ENCODE measurements around the gene GFPT1. TPM values are rescaled to one million over a fixed set of nuclear protein-coding genes. Genes with fewer than 3 reads are reported as not detected.

The GFPT1 gene
- total RNA-seq, 1 donor from 2014 or later: 126 TPM

GRCh38 chr2:69380072-69380917 lies 6.7 kb downstream of the GFPT1 start:
- DNase-seq (ENCODE audit: low read depth) (no peak), FAIRE-seq (no peak)
- no peaks in the 10 kb centered on the region for H3K9me3 ChIP-seq (ENCODE audit: insufficient read depth, low read depth, low read length)
- no peak for TF ChIP-seq EZH2 (IDR thresholded peaks at IDR 0.05; ENCODE audit: insufficient read depth, low read length)
- no peak for TF ChIP-seq CTCF (IDR thresholded peaks at IDR 0.05; ENCODE audit: insufficient read depth, low read depth, low read length)
- no peak overlapping the region for H3K4me3 ChIP-seq (ENCODE audit: insufficient read depth, low read depth, low read length)
- peaks cover 99% of the 10 kb centered on the region for H4K20me1 ChIP-seq (ENCODE audit: insufficient read depth, low read length)
- Mint-ChIP-seq H3K27ac (ENCODE audit: unreplicated experiment) (peak overlapping the region; percentile 53), H3K27me3 (ENCODE audit: low read depth, unreplicated experiment) (no peaks in the 10 kb centered on the region), H3K9me3 (ENCODE audit: unreplicated experiment) (no peaks in the 10 kb centered on the region), H3K36me3 (ENCODE audit: low read depth, unreplicated experiment) (peaks cover 4% of the 10 kb centered on the region), H3K4me3 (ENCODE audit: unreplicated experiment) (peak overlapping the region; percentile 8), H3K4me1 (ENCODE audit: low read depth, unreplicated experiment) (peaks cover 32% of the 10 kb centered on the region)
- H3K4me2 ChIP-seq (ENCODE audit: low read length): no peak overlapping the region
- H3K9ac ChIP-seq (ENCODE audit: low read length): no peak overlapping the region
- H3K27me3 ChIP-seq (ENCODE audit: insufficient read depth, low read length): no peaks in the 10 kb centered on the region
- peaks cover 99% of the 10 kb centered on the region for H3K79me2 ChIP-seq (ENCODE audit: insufficient read depth, low read length)
- peaks cover 4% of the 10 kb centered on the region for H3K36me3 ChIP-seq (ENCODE audit: insufficient read depth, low read length)
- H3K4me1 ChIP-seq (ENCODE audit: insufficient read depth, low read length): peaks cover 3% of the 10 kb centered on the region
- H3K27ac ChIP-seq (ENCODE audit: low read depth, low read length): no peak overlapping the region
- H2AFZ ChIP-seq (ENCODE audit: low read depth, low read length): no peak overlapping the region

GRCh38 chr2:69376403-69376802 lies 10.6 kb downstream of the GFPT1 start:
- Histone ChIP-seq H3K9me3 (ENCODE audit: insufficient read depth, low read depth, low read length) (no peaks in the 10 kb centered on the region), H3K4me1 (ENCODE audit: insufficient read depth, low read length) (no peaks in the 10 kb centered on the region), H3K79me2 (ENCODE audit: insufficient read depth, low read length) (peaks cover 90% of the 10 kb centered on the region), H3K27ac (ENCODE audit: low read depth, low read length) (no peak overlapping the region), H3K9ac (ENCODE audit: low read length) (no peak overlapping the region), H3K36me3 (ENCODE audit: insufficient read depth, low read length) (peaks cover 9% of the 10 kb centered on the region), H3K27me3 (ENCODE audit: insufficient read depth, low read length) (no peaks in the 10 kb centered on the region), H4K20me1 (ENCODE audit: insufficient read depth, low read length) (peaks cover 93% of the 10 kb centered on the region), H3K4me2 (ENCODE audit: low read length) (no peak overlapping the region), H3K4me3 (ENCODE audit: insufficient read depth, low read depth, low read length) (no peak overlapping the region), H2AFZ (ENCODE audit: low read depth, low read length) (no peak overlapping the region)
- H3K27ac Mint-ChIP-seq (ENCODE audit: unreplicated experiment): peak overlapping the region; percentile 73
- H3K4me3 Mint-ChIP-seq (ENCODE audit: unreplicated experiment): no peak overlapping the region
- TF ChIP-seq CTCF (IDR thresholded peaks at IDR 0.05; ENCODE audit: insufficient read depth, low read depth, low read length) (no peak), EZH2 (IDR thresholded peaks at IDR 0.05; ENCODE audit: insufficient read depth, low read length) (no peak)
- H3K36me3 Mint-ChIP-seq (ENCODE audit: low read depth, unreplicated experiment): peaks cover 10% of the 10 kb centered on the region
- DNase-seq (ENCODE audit: low read depth) (no peak), FAIRE-seq (no peak)
- peaks cover 13% of the 10 kb centered on the region for H3K4me1 Mint-ChIP-seq (ENCODE audit: low read depth, unreplicated experiment)
- no peaks in the 10 kb centered on the region for H3K27me3 Mint-ChIP-seq (ENCODE audit: low read depth, unreplicated experiment)
- H3K9me3 Mint-ChIP-seq (ENCODE audit: unreplicated experiment): no peaks in the 10 kb centered on the region

Data from astrocyte (in vitro differentiated cells and primary cell).